Right cardiac atrium (tissue), 5 donors: ENCODE results near the gene JAML. TPM values are rescaled to one million over a fixed set of nuclear protein-coding genes. Genes with fewer than 3 reads are reported as not detected.
"Not testable (repeated sequence)": the region's sequence is repeated elsewhere in the genome, so short reads cannot be mapped to it uniquely, and the experiment has no call there.

ENCODE experiments used
- ATAC-seq, 2 donors: fragments of 200-7000 bp; cut with Tn5 transposase; one replicate each; pipeline versions ENCODE4 v1.8.0 to v1.9.1; 2020; ENCODE audit warnings: moderate library complexity in 2 of 2, mild to moderate bottlenecking in 1 of 2
- DNase-seq, 3 donors: peaks; one replicate each; pipeline ENCODE4 v3.0.0-alpha.2; 2020
- H3K27ac ChIP-seq: one replicate; pipeline ENCODE4 v1.5.1; 2013; ENCODE audit warnings: mild to moderate bottlenecking, low read length, control low read depth, moderate library complexity
- H3K27me3 ChIP-seq: one replicate; pipeline ENCODE4 v1.6.1; 2013; ENCODE audit not compliant: control insufficient read depth, insufficient read depth
- H3K4me1 ChIP-seq: one replicate; pipeline ENCODE4 v1.6.1; 2013; ENCODE audit warnings: low read length; ENCODE audit not compliant: control insufficient read depth, insufficient read depth
- H3K4me3 ChIP-seq: one replicate; pipeline ENCODE4 v1.5.1; 2013; ENCODE audit warnings: low read length, control low read depth
- H3K9me3 ChIP-seq: one replicate; pipeline ENCODE4 v1.6.1; 2013; ENCODE audit warnings: low read length; ENCODE audit not compliant: control insufficient read depth
- WGBS: extraction: QIAGEN DNeasy Blood & Tissue Kit; methylation state at CpG from one replicate; pipeline ENCODE4 v1.1.7; 2013; 5-methylcytosine and 5-hydroxymethylcytosine counted together
- intact Hi-C, 4 donors: fragments of 100-400 bp; cut with DNase I; formaldehyde crosslinking; loops; one replicate each; pipeline versions ENCODE4 v1.11.0 to v1.14.0; 2022 to 2023
- polyA plus RNA-seq: library from polyadenylated mRNA; stranded (reverse); fragments of 200-250 nt; gene quantifications from one replicate; pipeline ENCODE4 v1.2.3, GENCODE V29; 2013
- total RNA-seq, 4 donors: library from RNA; stranded (reverse); fragmentation: NEBNext Ultra II Directional; extraction: Animal tissue kit (Norgen Biotek cat#: 25700); gene quantifications; one replicate each; pipeline ENCODE4 v1.2.1, GENCODE V29; 2021
- donor health status: healthy with polysubstance abuse.
- donor health status: DM: no; HTN: yes; CAD: no.
- donor health status: DM: no; HTN: no; CAD: no.
- donor health status: DM: no; HTN: yes; CAD: no; lungs with severe emphysema.
- donor health status: DM: yes; HTN: yes; CAD: no.

JAML gene
- total and polyA plus RNA-seq, 5 donors: 2.0 to 8.0 (median 2.6) TPM

GRCh38 chr11:118186346-118187107 lies 38.3 kb downstream of the JAML start:
- no peak for DNase-seq
- ATAC-seq: no peak
- no peak overlapping the region for H3K4me3 ChIP-seq
- 47% methylated on average over 6 of the region's 6 CpGs for WGBS
- intact Hi-C loops: no loop called here
- no peaks in the 10 kb centered on the region for H3K4me1 ChIP-seq
- no peaks in the 10 kb centered on the region for H3K9me3 ChIP-seq
- H3K27me3 ChIP-seq: no peaks in the 10 kb centered on the region
- no peak overlapping the region for H3K27ac ChIP-seq

DNA sequence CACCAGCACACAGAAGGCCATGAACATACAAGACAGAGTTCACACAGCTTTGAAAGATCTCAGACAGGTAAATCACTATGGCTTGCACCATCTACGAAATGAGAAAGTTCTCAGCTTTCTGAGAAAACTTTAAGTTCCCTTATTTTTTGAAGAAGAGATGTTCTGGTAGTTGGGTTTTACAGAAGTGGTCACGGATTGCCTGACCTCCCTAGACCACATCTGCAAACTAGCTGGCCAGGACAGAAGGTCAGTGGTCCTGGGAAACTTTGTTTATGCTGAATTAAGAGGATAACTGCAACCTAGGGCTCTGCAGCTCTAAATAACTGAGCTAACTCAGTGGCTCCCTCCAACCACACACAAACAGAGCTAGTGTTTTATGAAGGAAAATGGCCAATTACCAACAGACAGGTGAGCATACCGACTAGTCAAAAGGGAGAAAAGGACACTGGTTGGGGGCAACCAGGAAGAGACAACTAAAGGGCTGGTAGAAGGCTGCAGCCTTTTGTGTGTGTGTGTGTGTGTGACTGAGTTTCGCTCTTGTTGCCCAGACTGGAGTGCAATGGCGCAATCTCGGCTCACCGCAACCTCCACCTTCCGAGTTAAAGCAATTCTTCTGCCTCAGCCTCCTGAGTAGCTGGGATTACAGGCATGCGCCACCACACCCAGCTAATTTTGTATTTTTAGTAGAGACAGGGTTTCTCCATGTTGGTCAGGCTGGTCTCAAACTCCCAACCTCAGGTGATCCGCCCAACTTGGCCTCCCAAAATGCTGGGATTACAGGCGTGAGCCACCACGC lies 39.8 kb downstream of the JAML start:
- intact Hi-C loops: no loop called here
- DNase-seq: no peak
- H3K4me1 ChIP-seq: peaks cover 5% of the 10 kb centered on the region
- WGBS: 90% methylated on average over 12 of the region's 12 CpGs
- no peak overlapping the region for H3K4me3 ChIP-seq
- no peaks in the 10 kb centered on the region for H3K9me3 ChIP-seq
- no peaks in the 10 kb centered on the region for H3K27me3 ChIP-seq
- no peak for ATAC-seq
- H3K27ac ChIP-seq: no peak overlapping the region

DNA sequence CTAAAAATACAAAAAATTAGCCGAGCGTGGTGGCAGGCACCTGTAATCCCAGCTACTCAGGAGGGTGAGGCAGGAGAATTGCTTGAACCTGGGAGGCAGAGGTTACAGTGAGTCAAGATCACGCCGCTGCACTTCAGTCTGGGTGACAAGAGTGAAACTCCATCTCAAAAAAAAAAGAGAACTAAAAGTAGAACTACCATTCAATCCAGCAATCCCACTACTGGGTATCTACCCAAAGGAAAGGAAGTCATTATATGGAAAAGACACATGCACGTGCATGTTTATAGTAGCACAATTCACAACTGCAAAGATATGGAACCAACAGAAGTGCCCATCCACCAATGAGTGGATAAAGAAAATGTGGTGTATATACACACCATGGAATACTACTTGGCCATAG lies 41.1 kb downstream of the JAML start:
- intact Hi-C loops, DNase-seq, H3K9me3 ChIP-seq, H3K4me1 ChIP-seq, H3K27me3 ChIP-seq, ATAC-seq, H3K4me3 ChIP-seq, H3K27ac ChIP-seq: not testable (repeated sequence)
- WGBS: 92% methylated on average over 5 of the region's 5 CpGs

DNA sequence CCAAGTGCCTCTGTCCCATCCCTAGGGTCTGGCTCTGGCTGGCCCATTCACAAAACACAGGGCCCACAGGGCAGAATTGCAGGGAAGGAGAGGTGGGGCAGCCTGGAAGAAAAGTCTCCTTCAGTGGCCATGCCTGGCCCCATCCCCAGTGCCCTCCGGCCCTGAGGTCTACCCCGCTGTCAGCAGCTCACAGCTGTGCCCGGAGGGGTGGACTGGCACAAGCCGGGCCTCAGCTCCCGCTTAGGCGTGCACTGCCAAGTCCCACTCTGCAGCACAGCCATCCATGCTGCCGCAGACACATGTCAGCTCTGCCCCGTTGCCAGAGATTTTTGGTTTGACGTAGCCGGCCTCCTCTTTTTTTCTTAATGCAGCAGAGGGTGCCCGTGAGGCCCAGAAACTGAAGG lies 44.5 kb downstream of the JAML start:
- peak; percentile 94 to 97 for ATAC-seq

GRCh38 chr11:118176778-118177134 lies 48.1 kb downstream of the JAML start:
- 79% methylated on average over 4 of the region's 4 CpGs for WGBS
- no peak overlapping the region for H3K4me3 ChIP-seq

More for the DNA sequence above, 44.5 kb downstream of the JAML start:
- H3K27me3 ChIP-seq: no peaks in the 10 kb centered on the region
- peak; percentile 76 to 93 (median 92) for DNase-seq
- H3K4me3 ChIP-seq: no peak overlapping the region
- H3K4me1 ChIP-seq: peaks cover 6% of the 10 kb centered on the region
- no peaks in the 10 kb centered on the region for H3K9me3 ChIP-seq
- intact Hi-C loops: no loop called here
- 9% methylated on average over 11 of the region's 11 CpGs for WGBS
- H3K27ac ChIP-seq: no peak overlapping the region

GRCh38 chr11:118175993-118176777 lies 48.6 kb downstream of the JAML start, which contains the start of gene SCN2B:
SCN2B (minus strand) TSS chr11:118176639; CDS start chr11:118176431, 208 bp downstream.
- WGBS: 22% methylated on average over 14 of the region's 14 CpGs
- intact Hi-C loops: no loop called here
- Histone ChIP-seq H3K9me3 (no peaks in the 10 kb centered on the region), H3K4me1 (peaks cover 6% of the 10 kb centered on the region), H3K4me3 (peak within 1 kb of the TSS; percentile 67), H3K27me3 (no peaks in the 10 kb centered on the region), H3K27ac (peak within 1 kb of the TSS; percentile 81)
- DNase-seq: no peak
- peak in 1 of 2 donors; percentile 30 for ATAC-seq

More at GRCh38 chr11:118176778-118177134, 48.1 kb downstream of the JAML start:
- DNase-seq: no peak
- intact Hi-C loops: no loop called here
- H3K4me1 ChIP-seq: peaks cover 6% of the 10 kb centered on the region
- no peak for ATAC-seq
- no peak overlapping the region for H3K27ac ChIP-seq
- H3K27me3 ChIP-seq: no peaks in the 10 kb centered on the region
- H3K9me3 ChIP-seq: no peaks in the 10 kb centered on the region

GRCh38 chr11:118175031-118175992 lies 49.5 kb downstream of the JAML start:
- Histone ChIP-seq H3K27ac (peak overlapping the region; percentile 81), H3K27me3 (no peaks in the 10 kb centered on the region), H3K9me3 (no peaks in the 10 kb centered on the region), H3K4me1 (peaks cover 3% of the 10 kb centered on the region), H3K4me3 (peak overlapping the region; percentile 67)
- no peak for DNase-seq
- whole genome bisulfite sequencing: 47% methylated on average over 13 of the region's 13 CpGs
- intact Hi-C loops: no loop called here
- peak in 1 of 2 donors; percentile 41 for ATAC-seq

- H3K9me3 ChIP-seq: no peaks in the 10 kb centered on the region
- ATAC-seq (no peak), DNase-seq (no peak)
- H3K27ac ChIP-seq: no peak overlapping the region
- H3K4me3 ChIP-seq: no peak overlapping the region
- intact Hi-C loops: no loop called here
- WGBS: 85% methylated on average over 9 of the region's 9 CpGs
- H3K27me3 ChIP-seq: no peaks in the 10 kb centered on the region
- H3K4me1 ChIP-seq: no peaks in the 10 kb centered on the region
Measured at GRCh38 chr11:118174006-118174567, 50.7 kb downstream of the JAML start.

- DNase-seq (no peak), ATAC-seq (no peak)
- WGBS: 89% methylated on average over 9 of the region's 9 CpGs
- Histone ChIP-seq H3K27ac (no peak overlapping the region), H3K27me3 (no peaks in the 10 kb centered on the region), H3K4me3 (no peak overlapping the region), H3K9me3 (no peaks in the 10 kb centered on the region), H3K4me1 (no peaks in the 10 kb centered on the region)
- intact Hi-C loops: no loop called here
Measured at GRCh38 chr11:118172356-118172755, 52.5 kb downstream of the JAML start.
